WTC11 (cell line): Measurements from ENCODE around the gene ICAM1.

Experiments used
- CTCF ChIP-seq: fragments of 200-600 bp; IDR thresholded peaks from 2 replicates; pipeline ENCODE4 v1.8.0; 2022; ENCODE audit warnings: antibody characterized with exemption
- E2F1 ChIP-seq: sonication (generic); formaldehyde crosslinking; IDR thresholded peaks from 2 replicates; pipeline ENCODE4 v1.8.0; 2022; ENCODE audit warnings: mild to moderate bottlenecking, missing genetic modification reagents
- FOXP1 ChIP-seq: sonication (generic); formaldehyde crosslinking; IDR thresholded peaks from 2 replicates; pipeline ENCODE4 v1.8.0; 2022; ENCODE audit warnings: missing genetic modification reagents, mild to moderate bottlenecking, moderate library complexity, borderline replicate concordance
- NFE2L1 ChIP-seq: sonication (generic); formaldehyde crosslinking; IDR thresholded peaks from 2 replicates; pipeline ENCODE4 v1.8.1; 2023; ENCODE audit warnings: missing genetic modification reagents
- PREB ChIP-seq: sonication (generic); formaldehyde crosslinking; IDR thresholded peaks from 2 replicates; pipeline ENCODE4 v1.8.1; 2022; ENCODE audit warnings: mild to moderate bottlenecking, missing genetic modification reagents, moderate library complexity, borderline replicate concordance
- SP1 ChIP-seq: sonication (generic); formaldehyde crosslinking; conservative IDR thresholded peaks from 2 replicates; pipeline ENCODE4 v1.8.1; 2022; ENCODE audit warnings: missing genetic modification reagents
- TF ChIP-seq, protein P1 (sequence below): sonication (generic); formaldehyde crosslinking; IDR thresholded peaks from 2 replicates; pipeline ENCODE4 v1.8.1; 2023; ENCODE audit warnings: mild to moderate bottlenecking, missing genetic modification reagents

DNA sequence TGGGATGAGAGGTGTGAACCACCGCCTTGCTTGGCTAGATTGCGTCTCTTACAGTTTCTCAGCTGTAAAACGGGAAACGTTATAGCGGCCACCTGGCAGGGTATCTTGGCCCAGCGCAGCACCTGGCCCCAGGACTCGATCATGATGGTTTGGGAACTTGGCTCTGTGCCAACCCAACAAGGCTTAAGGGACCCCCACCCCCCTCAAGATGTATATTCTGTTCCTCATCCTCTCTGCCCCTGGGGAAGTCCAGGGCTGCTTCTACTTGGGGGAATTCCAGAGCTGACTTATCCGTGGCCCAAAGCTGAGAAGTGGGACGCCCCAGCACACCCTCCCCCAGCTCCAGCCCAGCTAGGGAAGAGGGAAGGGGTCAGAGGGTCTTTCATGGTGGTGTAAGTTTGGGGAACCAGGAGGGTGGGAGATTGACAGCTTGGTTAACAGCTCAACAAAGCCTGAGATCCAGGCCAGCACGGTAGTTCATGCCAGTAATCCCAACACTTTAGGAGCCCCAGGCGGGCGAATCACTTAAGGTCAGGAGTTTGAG is 695 bp downstream of the ICAM1 start:
- TF ChIP-seq CTCF: no peak
- TF ChIP-seq, protein P1, sequence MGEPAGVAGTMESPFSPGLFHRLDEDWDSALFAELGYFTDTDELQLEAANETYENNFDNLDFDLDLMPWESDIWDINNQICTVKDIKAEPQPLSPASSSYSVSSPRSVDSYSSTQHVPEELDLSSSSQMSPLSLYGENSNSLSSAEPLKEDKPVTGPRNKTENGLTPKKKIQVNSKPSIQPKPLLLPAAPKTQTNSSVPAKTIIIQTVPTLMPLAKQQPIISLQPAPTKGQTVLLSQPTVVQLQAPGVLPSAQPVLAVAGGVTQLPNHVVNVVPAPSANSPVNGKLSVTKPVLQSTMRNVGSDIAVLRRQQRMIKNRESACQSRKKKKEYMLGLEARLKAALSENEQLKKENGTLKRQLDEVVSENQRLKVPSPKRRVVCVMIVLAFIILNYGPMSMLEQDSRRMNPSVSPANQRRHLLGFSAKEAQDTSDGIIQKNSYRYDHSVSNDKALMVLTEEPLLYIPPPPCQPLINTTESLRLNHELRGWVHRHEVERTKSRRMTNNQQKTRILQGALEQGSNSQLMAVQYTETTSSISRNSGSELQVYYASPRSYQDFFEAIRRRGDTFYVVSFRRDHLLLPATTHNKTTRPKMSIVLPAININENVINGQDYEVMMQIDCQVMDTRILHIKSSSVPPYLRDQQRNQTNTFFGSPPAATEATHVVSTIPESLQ (CRISPR knock-in tag): no peak
- no peak for TF ChIP-seq NFE2L1 (CRISPR knock-in tag)
- TF ChIP-seq PREB (CRISPR knock-in tag): no peak
- TF ChIP-seq FOXP1 (CRISPR knock-in tag): no peak
- no peak for TF ChIP-seq SP1 (CRISPR knock-in tag)
- no peak for TF ChIP-seq E2F1 (CRISPR knock-in tag)
